Measurements from ENCODE around the gene LIX1L.

DNA sequence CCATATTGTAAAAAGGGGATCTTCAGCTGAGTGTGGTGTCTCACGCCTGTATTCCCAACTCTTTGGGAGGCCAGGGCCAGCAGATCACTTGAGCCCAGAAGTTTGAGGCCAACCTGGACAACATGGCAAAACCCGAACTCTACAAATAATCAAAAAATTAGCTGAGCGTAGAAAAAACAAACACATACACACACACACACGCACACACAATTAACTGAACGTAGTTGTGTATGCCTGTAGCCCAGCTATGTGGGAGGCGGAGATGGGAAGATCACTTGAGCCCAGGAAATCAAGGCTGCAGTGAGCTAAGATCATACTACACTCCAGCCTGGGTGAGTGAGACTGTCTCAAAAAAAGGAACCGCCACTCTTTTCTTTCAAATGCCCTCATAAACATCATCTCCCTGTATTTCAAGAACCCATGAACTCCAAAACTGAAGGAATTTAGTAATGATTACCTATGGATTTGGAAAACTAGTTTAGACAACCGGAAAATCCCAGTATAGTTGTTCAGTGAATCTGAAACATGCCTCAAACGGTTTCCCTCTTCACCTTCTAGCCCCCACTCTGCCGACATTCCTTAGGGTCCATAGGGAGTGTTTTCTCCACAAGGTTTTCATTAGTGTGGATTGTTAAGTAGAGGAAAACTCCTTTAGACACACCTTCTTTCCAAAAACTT, 34.1 kb upstream of the LIX1L start:
- TF ChIP-seq GATA3 (IDR thresholded peaks at IDR 0.05; ENCODE audit: low read depth, low read length) (no peak), GATA2 (IDR thresholded peaks at IDR 0.05; ENCODE audit: low read depth, low read length) (no peak)
